ENCODE results near the gene C19orf44.

- TF ChIP-seq POLR2AphosphoS5 (IDR thresholded peaks at IDR 0.05) (no peak), CTCF (IDR thresholded peaks at IDR 0.05) (no peak), EP300 (IDR thresholded peaks at IDR 0.05) (no peak)
Measured at GRCh38 chr19:16527334-16527935, 31.2 kb downstream of the C19orf44 start.

All from suprapubic skin (tissue), 4 donors.